Cardiac fibroblast (primary cell): ENCODE results near the gene HRH3.

Source experiments
- DNase-seq, 2 donors: peaks; one replicate each; pipeline versions ENCODE4 v3.0.0 to v3.0.0-alpha.2; 2010; ENCODE audit warnings: low read depth in 2 of 2
- H3K4me3 ChIP-seq, 2 donors: replicated peaks in 1 of 2; 1 replicate in 1 of 2; 2 replicates in 1 of 2; pipeline ENCODE4 v1.5.1; 2011; ENCODE audit warnings: low read depth in 2 of 2, low read length in 2 of 2, mild to moderate bottlenecking in 2 of 2, moderate library complexity in 1 of 2
- TF ChIP-seq, protein P1 (sequence below): IDR thresholded peaks from one replicate; pipeline ENCODE4 v1.5.1; 2011; ENCODE audit warnings: low read depth, mild to moderate bottlenecking, low read length, inconsistent platforms

The HRH3 gene

DNA sequence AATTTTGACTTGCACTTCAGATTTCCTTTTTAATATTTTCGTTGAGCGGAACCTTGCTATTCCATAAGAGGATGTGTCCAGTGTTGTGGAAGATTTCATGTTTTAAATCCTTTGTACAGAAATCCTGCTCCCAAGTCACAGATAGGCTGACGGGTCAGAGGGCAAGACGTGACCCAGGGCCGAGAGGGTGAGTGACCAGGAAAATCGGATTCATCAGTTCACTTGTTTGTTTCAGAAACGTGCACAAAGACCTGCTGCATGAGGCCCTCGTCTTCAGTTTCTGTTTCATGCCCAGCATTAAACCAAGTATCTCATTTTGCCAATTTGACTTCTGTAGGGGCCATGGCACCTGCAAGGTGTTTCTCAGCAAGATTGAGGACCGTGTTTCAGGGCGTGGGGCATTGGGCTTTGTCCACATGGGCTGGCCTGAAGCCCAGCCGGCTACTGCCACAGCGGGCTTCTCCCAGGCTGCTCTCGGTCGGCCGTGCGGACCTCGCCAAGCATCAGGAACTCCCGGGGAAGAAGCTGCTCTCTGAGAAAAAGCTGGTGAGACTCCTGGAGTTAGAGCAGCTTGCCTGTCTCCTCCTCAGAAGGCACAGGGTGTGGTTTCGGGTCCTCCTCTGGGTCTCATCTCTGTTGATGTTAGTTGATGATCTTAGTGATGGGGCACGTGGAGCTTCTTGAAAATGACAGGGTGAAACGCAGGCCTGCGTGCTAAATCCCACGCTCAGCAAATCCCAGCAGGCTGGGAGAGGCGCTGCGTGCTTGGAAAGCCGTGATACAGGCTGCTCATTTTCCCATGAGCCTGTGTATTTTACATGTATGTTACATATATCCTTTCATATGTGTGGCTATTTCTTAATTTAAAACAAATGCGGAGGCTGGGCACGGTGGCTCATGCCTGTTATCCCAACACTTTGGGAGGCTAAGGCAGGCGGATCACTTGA, 26.7 kb downstream of the HRH3 start:
- DNase-seq = no peak
- TF ChIP-seq, protein P1, sequence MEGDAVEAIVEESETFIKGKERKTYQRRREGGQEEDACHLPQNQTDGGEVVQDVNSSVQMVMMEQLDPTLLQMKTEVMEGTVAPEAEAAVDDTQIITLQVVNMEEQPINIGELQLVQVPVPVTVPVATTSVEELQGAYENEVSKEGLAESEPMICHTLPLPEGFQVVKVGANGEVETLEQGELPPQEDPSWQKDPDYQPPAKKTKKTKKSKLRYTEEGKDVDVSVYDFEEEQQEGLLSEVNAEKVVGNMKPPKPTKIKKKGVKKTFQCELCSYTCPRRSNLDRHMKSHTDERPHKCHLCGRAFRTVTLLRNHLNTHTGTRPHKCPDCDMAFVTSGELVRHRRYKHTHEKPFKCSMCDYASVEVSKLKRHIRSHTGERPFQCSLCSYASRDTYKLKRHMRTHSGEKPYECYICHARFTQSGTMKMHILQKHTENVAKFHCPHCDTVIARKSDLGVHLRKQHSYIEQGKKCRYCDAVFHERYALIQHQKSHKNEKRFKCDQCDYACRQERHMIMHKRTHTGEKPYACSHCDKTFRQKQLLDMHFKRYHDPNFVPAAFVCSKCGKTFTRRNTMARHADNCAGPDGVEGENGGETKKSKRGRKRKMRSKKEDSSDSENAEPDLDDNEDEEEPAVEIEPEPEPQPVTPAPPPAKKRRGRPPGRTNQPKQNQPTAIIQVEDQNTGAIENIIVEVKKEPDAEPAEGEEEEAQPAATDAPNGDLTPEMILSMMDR = no peak

DNA sequence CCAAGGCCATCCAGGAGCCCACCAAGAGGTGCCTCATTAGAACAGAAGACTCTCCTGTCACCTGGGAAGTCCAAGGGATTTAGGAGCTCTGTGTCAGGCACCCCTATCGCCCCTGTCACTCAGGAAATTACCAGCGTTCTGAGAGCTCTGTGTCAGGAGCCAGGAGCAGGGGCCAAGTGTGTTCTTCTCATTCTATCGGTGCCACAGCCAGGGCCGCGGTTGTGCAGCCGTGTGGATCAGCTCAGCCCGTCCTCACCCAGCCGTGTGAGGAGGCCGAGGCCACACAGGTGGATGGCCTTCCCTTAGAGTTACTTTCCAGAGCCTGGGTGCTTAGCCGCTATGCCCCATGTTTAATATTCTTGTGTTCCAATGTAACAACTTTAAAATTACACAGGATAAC, 27.4 kb downstream of the HRH3 start:
- TF ChIP-seq, protein P1 = no peak
- no peak for DNase-seq
- no peak overlapping the region for H3K4me3 ChIP-seq

More for the DNA sequence above, 26.7 kb downstream of the HRH3 start:
- H3K4me3 ChIP-seq = no peak overlapping the region

DNA sequence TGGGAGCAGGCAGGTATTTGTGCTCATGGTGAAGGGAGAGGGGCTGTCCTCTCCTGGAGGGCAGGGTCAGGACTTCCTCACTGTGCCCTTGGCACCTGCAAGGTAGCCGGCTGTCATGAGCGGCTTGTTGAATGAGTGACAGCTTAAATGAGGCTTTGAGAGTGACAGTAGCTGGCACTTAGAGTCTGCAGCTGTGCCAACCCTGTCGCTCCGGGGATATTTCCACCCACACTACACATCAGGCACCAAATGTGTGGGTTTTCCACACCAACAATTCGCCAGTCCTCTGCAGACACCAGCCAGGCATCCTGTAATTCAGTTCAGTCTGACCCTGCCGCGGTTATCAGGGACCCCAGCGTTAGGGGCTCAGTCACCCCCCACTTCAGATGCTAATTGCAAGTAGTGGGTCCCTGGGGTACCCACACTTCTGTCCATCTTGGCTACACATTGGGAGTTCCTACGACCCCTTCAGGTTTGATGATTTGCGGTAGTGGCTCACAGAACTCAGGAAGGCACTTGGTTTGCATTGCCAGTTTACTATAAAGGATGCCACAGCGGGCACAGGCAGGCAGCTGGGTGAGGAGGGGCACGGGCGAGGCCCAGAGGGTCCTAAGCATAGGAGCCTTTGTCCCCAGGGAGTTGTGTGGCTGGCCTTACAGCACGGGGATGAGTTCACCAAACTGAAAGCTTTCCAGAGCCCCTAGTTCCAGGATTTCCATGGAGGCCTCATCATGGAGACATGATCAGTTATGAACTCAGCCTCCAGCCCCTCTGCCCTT, 28.1 kb downstream of the HRH3 start:
- DNase-seq = no peak
- TF ChIP-seq, protein P1 = no peak
- H3K4me3 ChIP-seq = no peak overlapping the region

DNA sequence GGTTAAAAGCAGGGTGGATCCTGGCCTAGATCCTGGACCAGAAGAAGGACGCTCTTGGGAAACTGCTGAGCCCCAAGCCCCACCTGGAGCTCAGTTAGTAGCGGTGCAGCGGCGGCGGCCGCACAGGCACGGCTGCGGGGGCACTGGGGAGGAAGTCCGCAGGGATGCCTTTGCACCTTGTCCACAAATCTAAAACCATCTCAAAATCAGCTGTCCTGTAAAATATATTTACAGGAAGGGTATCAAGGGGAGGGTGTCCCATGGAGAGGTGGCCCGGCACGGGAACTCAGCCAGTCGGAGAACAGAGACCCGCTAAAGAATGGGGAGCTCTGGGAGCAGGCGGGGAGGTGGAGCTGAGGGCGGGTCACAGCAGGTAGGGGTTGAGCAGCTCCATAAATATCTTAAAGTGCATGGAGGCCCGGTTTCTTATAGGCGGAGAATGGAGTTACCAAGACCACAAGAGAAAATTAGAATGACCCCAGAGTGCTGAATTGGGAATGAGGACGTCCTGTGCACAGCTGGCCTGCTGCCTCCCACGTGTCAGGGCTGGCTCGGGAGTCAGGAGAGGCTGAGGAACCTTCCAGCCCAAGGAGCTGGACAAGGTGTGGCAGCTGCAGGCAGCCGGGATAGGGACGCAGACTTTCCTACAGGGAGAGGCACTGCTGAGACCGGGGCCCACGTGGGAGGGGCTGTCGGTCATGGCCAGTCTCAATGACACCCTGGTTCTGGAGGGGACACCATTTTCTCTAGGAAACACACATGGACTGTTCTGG, 29.3 kb downstream of the HRH3 start:
- DNase-seq = no peak
- no peak overlapping the region for H3K4me3 ChIP-seq
- TF ChIP-seq, protein P1 = no peak

DNA sequence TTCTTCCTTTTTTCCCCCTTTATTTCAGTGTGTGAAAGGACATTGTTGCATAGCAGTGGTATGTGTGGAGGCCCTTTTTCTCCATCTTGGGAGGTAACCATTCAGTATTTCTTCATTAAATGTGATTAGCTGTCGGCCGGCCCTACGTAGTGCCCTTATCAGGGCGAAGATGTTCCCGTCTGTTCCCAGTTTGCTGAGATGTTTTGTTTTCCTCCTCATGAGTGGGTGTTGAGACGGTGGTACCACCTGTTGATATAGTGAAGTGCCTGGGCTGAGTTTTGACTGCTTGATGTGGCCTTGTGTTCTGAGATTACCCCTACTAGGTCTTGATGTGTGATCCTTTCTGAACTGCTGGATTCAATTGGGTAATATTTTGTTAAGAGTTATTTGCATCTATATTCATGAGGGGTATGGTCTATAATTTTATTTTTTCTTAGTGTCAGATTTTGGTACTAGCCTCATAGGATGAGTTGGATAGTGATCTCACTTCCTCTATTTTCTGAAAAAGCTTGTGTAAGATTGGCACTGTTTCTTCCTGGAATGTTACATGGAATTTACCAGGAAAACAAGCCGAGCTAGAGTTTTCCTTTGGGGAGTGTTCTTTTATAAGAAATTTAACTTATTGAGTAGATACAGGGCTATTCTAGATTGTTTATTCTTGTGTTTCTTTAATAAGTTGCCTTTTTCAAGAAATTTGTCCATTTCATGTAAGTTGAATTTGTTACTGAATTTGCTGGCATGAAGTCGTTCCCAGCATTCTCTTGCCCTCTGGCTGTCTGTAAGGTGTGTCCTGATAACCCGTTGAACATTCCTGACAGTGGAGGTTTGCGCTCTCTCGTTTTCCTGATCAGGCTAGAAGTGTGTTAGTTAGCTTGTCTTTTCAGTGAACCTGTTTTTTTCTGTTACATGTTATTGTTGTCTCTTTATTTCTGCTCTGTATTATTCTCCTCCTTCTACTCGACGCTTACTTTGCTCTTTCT, 32.9 kb downstream of the HRH3 start:
- no peak overlapping the region for H3K4me3 ChIP-seq
- DNase-seq = peak; percentile 51 to 59
- TF ChIP-seq, protein P1 = no peak

DNA sequence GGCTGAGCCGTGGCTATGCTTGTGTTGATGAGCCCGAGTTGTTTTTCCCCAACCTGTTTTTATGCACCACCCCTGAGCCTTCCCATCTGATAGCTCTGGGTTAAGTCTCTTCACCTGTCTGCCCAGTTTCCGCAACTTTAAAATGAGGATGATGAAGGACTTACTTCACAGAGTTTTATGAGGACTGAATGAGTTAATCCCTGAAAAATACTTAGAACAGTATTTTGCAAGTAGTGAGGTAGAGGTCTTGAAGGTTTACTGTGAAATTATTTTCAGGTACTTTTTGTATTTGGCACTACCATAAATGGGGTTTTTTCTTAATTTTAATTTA, 34.0 kb downstream of the HRH3 start:
- TF ChIP-seq, protein P1 = no peak

More for the DNA sequence above, 34.0 kb downstream of the HRH3 start:
- H3K4me3 ChIP-seq = no peak overlapping the region
- no peak for DNase-seq
